Osteocyte (in vitro differentiated cells): ENCODE results near the gene PACS2. TPM values are rescaled to one million over a fixed set of nuclear protein-coding genes. Genes with fewer than 3 reads are reported as not detected.
"Not testable (repeated sequence)": the region's sequence is repeated elsewhere in the genome, so short reads cannot be mapped to it uniquely, and the experiment has no call there.

Experiments
- DNase-seq: peaks from one replicate; pipeline ENCODE4 v3.0.0; 2021; ENCODE audit warnings: mixed read lengths; ENCODE audit not compliant: unreplicated experiment; ENCODE audit errors: extremely low spot score
- H3K27ac Mint-ChIP-seq: one replicate; pipeline ENCODE4 v1.8.0; 2021; ENCODE audit warnings: mild to moderate bottlenecking, mixed read lengths; ENCODE audit not compliant: unreplicated experiment
- H3K27me3 Mint-ChIP-seq: one replicate; pipeline ENCODE4 v1.8.0; 2021; ENCODE audit warnings: mixed read lengths; ENCODE audit not compliant: unreplicated experiment
- H3K36me3 Mint-ChIP-seq: one replicate; pipeline ENCODE4 v1.8.0; 2021; ENCODE audit warnings: mixed read lengths; ENCODE audit not compliant: unreplicated experiment
- H3K4me1 Mint-ChIP-seq: one replicate; pipeline ENCODE4 v1.8.0; 2021; ENCODE audit warnings: mixed read lengths; ENCODE audit not compliant: unreplicated experiment
- H3K4me3 Mint-ChIP-seq: one replicate; pipeline ENCODE4 v1.8.0; 2021; ENCODE audit warnings: mild to moderate bottlenecking, moderate library complexity, mixed read lengths; ENCODE audit not compliant: unreplicated experiment
- H3K9me3 Mint-ChIP-seq: one replicate; pipeline ENCODE4 v1.8.0; 2021; ENCODE audit warnings: mixed read lengths; ENCODE audit not compliant: unreplicated experiment
- total RNA-seq: library from RNA; stranded (reverse); gene quantifications from 2 replicates; pipeline ENCODE4 v1.2.1, GENCODE V29; 2021
- TF ChIP-seq, protein P1 (sequence below): fragments of 200-600 bp; sonication (generic); IDR thresholded peaks from 2 replicates; pipeline ENCODE4 v1.5.0; 2021; ENCODE audit warnings: antibody characterized with exemption, mild to moderate bottlenecking, moderate library complexity

The PACS2 gene
- total RNA-seq, 1 donor from 2014 or later, result 115 TPM

DNA sequence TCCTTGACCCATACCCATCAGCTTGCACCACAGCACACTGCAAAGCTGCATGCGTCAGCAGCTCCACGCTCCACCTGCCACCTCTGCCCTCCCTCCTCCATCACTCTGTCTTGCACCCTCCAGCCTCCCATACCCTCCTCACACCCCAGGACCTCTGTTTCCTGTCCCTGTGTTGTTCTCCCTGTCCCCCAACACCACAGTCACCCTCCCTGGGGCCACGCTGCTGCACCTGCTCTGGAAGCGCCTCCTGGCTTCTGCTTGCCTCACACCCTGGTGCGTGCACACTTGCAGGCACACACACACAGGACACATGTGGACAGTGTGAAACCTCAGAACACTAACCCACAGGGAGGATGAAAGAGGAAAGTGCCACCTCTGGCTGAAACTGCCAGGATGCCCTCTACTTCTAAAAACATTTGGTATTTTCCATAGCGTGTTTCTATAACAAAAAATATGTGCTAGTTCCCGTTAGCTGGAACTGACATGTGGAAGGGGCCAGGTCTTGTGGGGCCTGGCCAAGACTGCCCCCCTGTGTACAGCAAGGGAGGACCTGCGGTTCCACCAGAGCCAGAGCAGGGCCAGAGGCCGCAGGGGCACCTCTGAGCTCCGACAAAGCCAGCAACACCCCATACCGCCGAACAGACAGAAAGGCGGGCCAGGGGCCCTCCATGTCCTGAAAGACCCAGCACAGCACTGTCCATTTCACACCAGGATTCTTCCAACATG is 23.8 kb upstream of the PACS2 start:
- H3K4me3 Mint-ChIP-seq, result no peak overlapping the region

DNA sequence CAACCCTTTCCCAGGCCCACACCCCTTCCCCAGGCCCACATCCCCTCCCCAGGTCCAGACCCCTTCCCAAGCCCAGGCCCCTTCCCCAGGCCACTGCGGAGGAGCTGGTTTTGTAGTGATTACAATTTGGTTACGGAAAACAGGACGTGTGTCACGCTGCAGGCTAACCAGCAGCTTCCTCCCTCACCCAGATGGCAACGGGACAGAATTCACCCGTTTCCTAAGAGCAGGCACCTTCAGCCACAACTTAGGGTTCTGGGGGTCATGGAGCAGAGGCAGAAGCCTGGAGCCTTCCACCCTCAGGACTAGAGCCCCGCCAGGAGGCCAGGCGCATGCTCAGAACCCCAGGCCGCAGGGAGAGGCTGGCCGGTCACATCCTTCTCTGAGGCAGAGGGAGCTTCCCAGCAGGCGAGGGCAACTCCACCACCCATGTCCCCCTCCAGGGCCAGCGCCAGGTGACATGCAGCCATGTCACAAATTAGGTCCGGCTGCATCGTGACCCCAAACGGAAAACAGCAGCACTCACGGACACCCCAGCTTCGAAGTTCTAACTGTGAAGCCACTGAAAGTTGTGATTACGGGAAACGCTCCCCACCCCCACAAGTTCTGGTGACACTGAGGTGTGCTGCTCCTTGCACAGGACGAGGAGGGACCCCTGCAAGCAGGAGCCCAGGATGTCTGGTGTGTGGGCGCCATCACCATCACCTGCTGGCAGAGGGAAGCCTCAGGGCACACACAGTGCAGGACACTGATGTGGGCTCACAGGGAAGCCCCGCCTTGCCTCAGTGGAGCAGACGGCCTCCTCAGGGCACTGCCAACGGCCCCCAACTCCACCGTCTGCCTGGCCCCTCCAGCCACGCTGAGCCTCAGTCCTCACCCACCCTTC is 21.5 kb upstream of the PACS2 start:
- Mint-ChIP-seq H3K36me3 (no peaks in the 10 kb centered on the region), H3K4me1 (peaks cover 8% of the 10 kb centered on the region), H3K4me3 (no peak overlapping the region), H3K9me3 (no peaks in the 10 kb centered on the region), H3K27ac (no peak overlapping the region), H3K27me3 (no peaks in the 10 kb centered on the region)
- TF ChIP-seq, protein P1, sequence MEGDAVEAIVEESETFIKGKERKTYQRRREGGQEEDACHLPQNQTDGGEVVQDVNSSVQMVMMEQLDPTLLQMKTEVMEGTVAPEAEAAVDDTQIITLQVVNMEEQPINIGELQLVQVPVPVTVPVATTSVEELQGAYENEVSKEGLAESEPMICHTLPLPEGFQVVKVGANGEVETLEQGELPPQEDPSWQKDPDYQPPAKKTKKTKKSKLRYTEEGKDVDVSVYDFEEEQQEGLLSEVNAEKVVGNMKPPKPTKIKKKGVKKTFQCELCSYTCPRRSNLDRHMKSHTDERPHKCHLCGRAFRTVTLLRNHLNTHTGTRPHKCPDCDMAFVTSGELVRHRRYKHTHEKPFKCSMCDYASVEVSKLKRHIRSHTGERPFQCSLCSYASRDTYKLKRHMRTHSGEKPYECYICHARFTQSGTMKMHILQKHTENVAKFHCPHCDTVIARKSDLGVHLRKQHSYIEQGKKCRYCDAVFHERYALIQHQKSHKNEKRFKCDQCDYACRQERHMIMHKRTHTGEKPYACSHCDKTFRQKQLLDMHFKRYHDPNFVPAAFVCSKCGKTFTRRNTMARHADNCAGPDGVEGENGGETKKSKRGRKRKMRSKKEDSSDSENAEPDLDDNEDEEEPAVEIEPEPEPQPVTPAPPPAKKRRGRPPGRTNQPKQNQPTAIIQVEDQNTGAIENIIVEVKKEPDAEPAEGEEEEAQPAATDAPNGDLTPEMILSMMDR, result no peak
- DNase-seq, result no peak

More for the DNA sequence above, 23.8 kb upstream of the PACS2 start:
- H3K27ac Mint-ChIP-seq, result no peak overlapping the region
- peaks cover 2% of the 10 kb centered on the region for H3K36me3 Mint-ChIP-seq
- DNase-seq, result no peak
- TF ChIP-seq, protein P1, result peak; percentile 11
- H3K27me3 Mint-ChIP-seq, result no peaks in the 10 kb centered on the region
- peaks cover 7% of the 10 kb centered on the region for H3K4me1 Mint-ChIP-seq
- H3K9me3 Mint-ChIP-seq, result no peaks in the 10 kb centered on the region

DNA sequence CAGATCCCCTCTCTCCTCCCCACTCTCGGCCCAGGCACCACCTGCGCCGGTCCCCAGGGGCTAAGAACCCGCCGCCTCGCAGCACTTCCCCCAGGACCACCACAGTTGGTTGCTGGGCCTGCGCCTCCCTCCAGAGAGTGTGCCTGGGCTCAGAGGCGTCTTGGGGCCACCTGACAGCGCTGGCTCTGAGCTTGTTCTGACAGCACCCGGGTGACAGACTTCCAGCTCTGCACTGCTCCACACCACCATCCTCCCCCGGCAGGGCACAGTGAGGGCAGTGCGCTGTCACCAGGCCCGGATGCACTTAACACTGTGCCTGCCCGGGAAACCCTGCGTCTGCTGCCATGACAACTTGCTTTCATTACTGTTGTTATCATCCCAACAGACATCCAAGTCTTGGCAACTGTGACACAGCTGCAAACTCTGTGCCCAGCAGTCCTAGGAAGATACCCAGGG is 20.4 kb upstream of the PACS2 start:
- Mint-ChIP-seq H3K36me3 (no peaks in the 10 kb centered on the region), H3K27me3 (no peaks in the 10 kb centered on the region), H3K4me3 (no peak overlapping the region), H3K27ac (no peak overlapping the region), H3K4me1 (peaks cover 13% of the 10 kb centered on the region), H3K9me3 (no peaks in the 10 kb centered on the region)
- TF ChIP-seq, protein P1, result no peak
- no peak for DNase-seq

DNA sequence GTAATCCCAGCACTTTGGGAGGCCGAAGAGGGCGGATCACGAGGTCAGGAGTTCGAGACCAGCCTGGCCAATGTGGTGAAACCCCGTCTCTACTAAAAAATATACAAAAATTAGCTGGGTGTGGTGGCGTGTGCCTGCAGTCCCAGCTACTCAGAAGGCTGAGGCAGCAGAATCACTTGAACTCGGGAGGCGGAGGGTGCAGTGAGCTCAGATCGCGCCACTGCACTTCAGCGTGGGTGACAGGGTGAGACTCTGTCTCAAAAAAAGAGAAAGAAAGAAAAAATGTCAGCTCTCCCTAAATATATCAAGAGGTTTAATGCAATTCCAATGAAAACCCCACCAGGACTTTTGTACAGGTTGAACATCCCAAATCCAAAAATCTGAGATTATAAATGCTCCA is 17.2 kb upstream of the PACS2 start:
- DNase-seq, H3K9me3 Mint-ChIP-seq, H3K27ac Mint-ChIP-seq, H3K27me3 Mint-ChIP-seq, H3K36me3 Mint-ChIP-seq, H3K4me3 Mint-ChIP-seq: not testable (repeated sequence)
- H3K4me1 Mint-ChIP-seq, result peaks cover 20% of the 10 kb centered on the region

DNA sequence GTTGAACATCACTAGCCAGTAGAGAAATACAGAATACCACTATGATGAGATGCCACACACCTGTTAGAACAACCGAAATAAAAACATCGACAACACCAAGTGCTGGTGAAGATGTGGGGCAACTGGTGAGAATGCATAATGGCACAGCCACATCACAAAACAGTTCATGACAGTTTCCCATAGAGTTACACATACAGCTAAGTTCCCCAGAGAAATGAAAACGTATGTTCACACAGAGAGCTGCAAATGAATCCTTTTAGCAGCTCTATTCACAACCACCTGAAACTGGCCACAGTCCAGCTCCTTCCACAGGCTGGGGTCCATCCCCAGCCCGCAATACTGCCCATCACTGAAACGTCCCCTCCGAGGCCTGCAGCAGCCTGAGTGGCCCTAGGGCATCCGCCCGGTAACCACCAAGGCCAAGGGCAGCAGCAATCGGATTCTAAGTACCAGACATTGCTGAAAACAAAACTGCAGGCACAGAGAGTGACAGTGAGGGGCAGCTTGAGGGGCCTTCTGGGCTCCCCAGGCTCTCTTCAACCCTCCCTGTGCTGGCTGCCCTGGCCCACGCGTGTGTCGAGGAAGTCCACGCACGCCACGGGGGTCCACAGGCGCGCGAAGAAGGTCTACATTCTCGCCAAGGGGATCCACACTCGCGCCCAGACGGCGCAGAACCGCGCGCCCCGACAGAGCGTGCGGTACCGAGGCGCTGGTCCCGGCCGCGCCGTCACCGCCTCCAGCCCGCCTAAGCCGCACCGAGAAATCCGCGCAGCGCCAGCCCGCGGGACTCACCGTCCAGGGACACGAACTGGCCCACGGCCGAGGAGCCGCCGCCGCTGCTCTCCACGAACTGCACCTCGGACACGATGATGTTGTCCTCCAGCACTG is 14.7 kb upstream of the PACS2 start:
- no peaks in the 10 kb centered on the region for H3K9me3 Mint-ChIP-seq
- H3K36me3 Mint-ChIP-seq, result peaks cover 2% of the 10 kb centered on the region
- DNase-seq, result no peak
- H3K27me3 Mint-ChIP-seq, result no peaks in the 10 kb centered on the region
- H3K4me1 Mint-ChIP-seq, result peaks cover 15% of the 10 kb centered on the region
- peak overlapping the region; percentile 80 for H3K4me3 Mint-ChIP-seq
- peak overlapping the region; percentile 77 for H3K27ac Mint-ChIP-seq
- TF ChIP-seq, protein P1, result no peak
